ENCODE measurements around the gene DOK7. TPM values are rescaled to one million over a fixed set of nuclear protein-coding genes. Genes with fewer than 3 reads are reported as not detected.

Gene DOK7
- polyA plus RNA-seq, 1 donor (not counting 4 experiments of a cell fraction or from before 2014, with no cell fraction given): 0.13 TPM

DNA sequence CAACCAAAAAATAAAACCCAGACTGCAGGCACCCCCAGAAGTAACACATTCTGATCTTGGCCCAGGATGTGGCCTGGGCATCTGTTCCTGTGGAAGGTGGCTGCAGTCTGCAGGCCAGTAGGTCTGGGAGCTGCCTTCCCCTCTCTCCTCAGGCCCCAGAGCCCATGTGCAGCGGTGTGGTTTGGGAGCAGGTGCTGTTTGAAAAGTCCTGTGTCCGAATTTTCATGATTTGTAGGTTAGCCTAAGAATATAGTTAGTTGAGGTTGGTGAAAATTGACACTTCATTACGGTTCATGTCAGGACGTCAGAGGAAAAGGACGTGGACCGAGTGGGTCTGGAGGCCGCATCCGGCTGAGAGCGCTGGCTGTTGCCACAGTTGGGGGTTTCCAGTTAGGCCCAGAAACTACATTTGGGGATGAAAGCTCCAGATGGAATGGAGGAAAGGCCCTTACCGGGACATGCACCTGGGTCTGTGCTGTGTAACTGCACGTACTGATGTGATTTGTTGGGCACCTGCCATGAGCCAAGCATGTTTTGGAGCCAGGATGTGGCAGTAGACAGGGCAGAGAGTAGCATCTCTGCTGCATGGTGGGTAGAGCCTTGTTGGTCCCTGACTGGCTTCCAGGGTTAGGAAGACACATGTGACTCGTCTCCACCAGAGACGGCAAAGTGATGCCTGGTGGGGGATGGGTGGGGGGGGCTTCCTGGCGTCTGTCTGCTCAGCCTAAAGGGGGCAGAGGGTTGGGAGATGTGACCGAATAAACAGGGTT, 43.1 kb upstream of the DOK7 start:
- H3K27ac ChIP-seq (ENCODE audit: control insufficient read depth, insufficient read depth, low read length): no peak overlapping the region
- H4K20me1 ChIP-seq (ENCODE audit: control insufficient read depth, extremely low read depth, insufficient read depth, low read length): no peaks in the 10 kb centered on the region
- no peaks in the 10 kb centered on the region for H3K9me1 ChIP-seq (ENCODE audit: control insufficient read depth, extremely low read depth, insufficient read depth, low read length)
- no peak overlapping the region for H3K9ac ChIP-seq (ENCODE audit: control insufficient read depth, extremely low read depth, insufficient read depth, low read length)
- no peaks in the 10 kb centered on the region for H3K79me2 ChIP-seq (ENCODE audit: control insufficient read depth, insufficient read depth, low read length)
- H3K4me1 ChIP-seq (ENCODE audit: control insufficient read depth, extremely low read depth, insufficient read depth, low read length): no peaks in the 10 kb centered on the region
- no peak overlapping the region for H3K4me2 ChIP-seq (ENCODE audit: control insufficient read depth, extremely low read depth, insufficient read depth, low read depth, low read length)
- no peak overlapping the region for H3K4me3 ChIP-seq (ENCODE audit: control insufficient read depth in 2 of 3, extremely low read depth in 1 of 3, insufficient read depth in 2 of 3, low read depth in 1 of 3, low read length in 3 of 3)
- no peak for TF ChIP-seq EZH2 (IDR thresholded peaks at IDR 0.05; ENCODE audit: low read length)
- TF ChIP-seq CTCF (optimal IDR thresholded peaks at IDR 0.05 in 1 of 3, IDR thresholded peaks at IDR 0.05 in 1 of 3, conservative IDR thresholded peaks at IDR 0.05 in 1 of 3; ENCODE audit: extremely low read depth in 1 of 3, insufficient read depth in 2 of 3, low read length in 3 of 3): no peak
- dilution Hi-C loops (cut with MboI; ENCODE audit: extremely low pct_ligation_motif_present, low sequenced_read_pairs): no loop called here
- no peak for DNase-seq (ENCODE audit: low read depth, low spot score)
- H3K27me3 ChIP-seq (ENCODE audit: control insufficient read depth, extremely low read depth, insufficient read depth, low read length): no peaks in the 10 kb centered on the region
- no peaks in the 10 kb centered on the region for H3K9me3 ChIP-seq (ENCODE audit: control insufficient read depth, low read depth, low read length)
- no peak for FAIRE-seq
- H3K36me3 ChIP-seq (ENCODE audit: control insufficient read depth in 2 of 2, extremely low read depth in 1 of 2, insufficient read depth in 2 of 2, low read length in 2 of 2): peaks cover 42 to 47% of the 10 kb centered on the region in 2 experiments
- H2AFZ ChIP-seq (ENCODE audit: control insufficient read depth, low read length): no peak overlapping the region

GRCh38 chr4:3420606-3420955, 42.5 kb upstream of the DOK7 start:
- H3K4me3 ChIP-seq (ENCODE audit: control insufficient read depth in 2 of 3, extremely low read depth in 1 of 3, insufficient read depth in 2 of 3, low read depth in 1 of 3, low read length in 3 of 3): no peak overlapping the region
- H3K4me1 ChIP-seq (ENCODE audit: control insufficient read depth, extremely low read depth, insufficient read depth, low read length): no peaks in the 10 kb centered on the region
- no peaks in the 10 kb centered on the region for H4K20me1 ChIP-seq (ENCODE audit: control insufficient read depth, extremely low read depth, insufficient read depth, low read length)
- no peak overlapping the region for H2AFZ ChIP-seq (ENCODE audit: control insufficient read depth, low read length)
- FAIRE-seq (no peak), DNase-seq (ENCODE audit: low read depth, low spot score) (no peak)
- no peaks in the 10 kb centered on the region for H3K27me3 ChIP-seq (ENCODE audit: control insufficient read depth, extremely low read depth, insufficient read depth, low read length)
- H3K36me3 ChIP-seq (ENCODE audit: control insufficient read depth in 2 of 2, extremely low read depth in 1 of 2, insufficient read depth in 2 of 2, low read length in 2 of 2): peaks cover 41 to 47% of the 10 kb centered on the region in 2 experiments
- H3K27ac ChIP-seq (ENCODE audit: control insufficient read depth, insufficient read depth, low read length): no peak overlapping the region
- no peaks in the 10 kb centered on the region for H3K79me2 ChIP-seq (ENCODE audit: control insufficient read depth, insufficient read depth, low read length)
- H3K9me1 ChIP-seq (ENCODE audit: control insufficient read depth, extremely low read depth, insufficient read depth, low read length): no peaks in the 10 kb centered on the region
- no peak overlapping the region for H3K4me2 ChIP-seq (ENCODE audit: control insufficient read depth, extremely low read depth, insufficient read depth, low read depth, low read length)
- H3K9ac ChIP-seq (ENCODE audit: control insufficient read depth, extremely low read depth, insufficient read depth, low read length): no peak overlapping the region
- dilution Hi-C loops (cut with MboI; ENCODE audit: extremely low pct_ligation_motif_present, low sequenced_read_pairs): no loop called here
- no peaks in the 10 kb centered on the region for H3K9me3 ChIP-seq (ENCODE audit: control insufficient read depth, low read depth, low read length)
- no peak for TF ChIP-seq CTCF (optimal IDR thresholded peaks at IDR 0.05 in 1 of 3, IDR thresholded peaks at IDR 0.05 in 1 of 3, conservative IDR thresholded peaks at IDR 0.05 in 1 of 3; ENCODE audit: extremely low read depth in 1 of 3, insufficient read depth in 2 of 3, low read length in 3 of 3)
- TF ChIP-seq EZH2 (IDR thresholded peaks at IDR 0.05; ENCODE audit: low read length): no peak
